Measurements from ENCODE around the gene CCDC188. TPM values are rescaled to one million over a fixed set of nuclear protein-coding genes. Genes with fewer than 3 reads are reported as not detected.
A peak's percentile ranks its signal among the peaks of the same experiment; 100 is the strongest.

Gene CCDC188
- total and polyA plus RNA-seq, 8 donors = 0.10 to 40.8 (median 0.76) TPM; not detected in 1

DNA sequence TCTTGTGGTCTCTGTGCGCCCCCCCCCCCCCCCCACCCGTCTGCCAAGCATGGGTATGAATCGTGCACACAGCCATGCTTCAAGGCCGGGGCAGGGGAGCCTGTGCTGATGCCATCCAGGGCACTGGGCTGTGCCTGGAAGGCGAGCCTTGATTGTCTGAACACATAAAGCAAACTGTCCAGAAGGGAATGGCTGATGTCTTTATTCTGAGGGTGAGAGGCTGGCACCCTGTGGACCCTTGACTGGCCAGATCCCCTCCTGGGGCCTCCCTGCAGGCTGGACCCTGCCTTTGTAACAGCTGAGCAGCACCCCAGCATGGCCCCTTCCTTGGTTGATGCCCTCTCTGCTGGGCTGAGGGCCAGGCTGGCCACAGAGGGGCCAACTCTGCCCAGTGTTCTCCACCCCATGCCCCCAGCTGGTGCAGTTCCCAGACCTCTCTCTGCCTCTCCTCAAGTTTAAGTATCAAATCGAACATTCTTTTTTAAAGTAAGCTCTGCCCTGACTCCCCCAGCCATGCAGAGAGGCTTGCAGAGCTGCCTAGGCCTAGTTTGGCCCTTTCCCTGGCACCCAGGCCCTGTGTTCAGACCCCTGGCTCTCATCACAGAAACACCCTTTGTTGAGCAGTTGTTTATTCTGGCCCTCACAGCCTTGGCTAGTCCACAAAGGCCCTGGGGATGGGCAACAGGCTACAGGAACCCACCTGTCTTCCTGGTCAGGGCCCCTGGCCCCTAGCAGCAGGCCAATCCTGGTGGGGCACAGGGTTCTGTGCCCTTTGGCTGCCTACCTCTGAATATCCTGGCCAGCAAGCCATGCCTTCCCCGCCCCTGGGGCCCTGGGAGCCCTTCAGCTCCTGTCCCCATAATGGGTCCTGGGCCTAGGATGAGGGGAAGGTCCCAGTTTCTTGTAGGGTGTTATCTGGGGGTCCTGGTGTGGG lies 38.9 kb downstream of the CCDC188 start:
- H3K9me3 ChIP-seq = no peaks in the 10 kb centered on the region
- TF ChIP-seq POLR2AphosphoS5 (IDR thresholded peaks at IDR 0.05) = no peak
- no peak overlapping the region for H3K4me3 ChIP-seq
- peaks cover 74 to 91% (median 89%) of the 10 kb centered on the region in 4 donors for H3K36me3 ChIP-seq
- peak overlapping the region in 2 of 5 donors; percentile 13 to 42 for H3K27ac ChIP-seq
- intact Hi-C loops (cut with DNase I; ENCODE audit: low total_unique reads) = no loop called here
- no peaks in the 10 kb centered on the region for H3K27me3 ChIP-seq
- peaks cover 11 to 45% (median 35%) of the 10 kb centered on the region in 4 donors for H3K4me1 ChIP-seq
- 68 to 79% (median 70%) methylated on average over 2 to 7 of the region's 7 CpGs for WGBS, 5 donors
- no peak for DNase-seq

DNA sequence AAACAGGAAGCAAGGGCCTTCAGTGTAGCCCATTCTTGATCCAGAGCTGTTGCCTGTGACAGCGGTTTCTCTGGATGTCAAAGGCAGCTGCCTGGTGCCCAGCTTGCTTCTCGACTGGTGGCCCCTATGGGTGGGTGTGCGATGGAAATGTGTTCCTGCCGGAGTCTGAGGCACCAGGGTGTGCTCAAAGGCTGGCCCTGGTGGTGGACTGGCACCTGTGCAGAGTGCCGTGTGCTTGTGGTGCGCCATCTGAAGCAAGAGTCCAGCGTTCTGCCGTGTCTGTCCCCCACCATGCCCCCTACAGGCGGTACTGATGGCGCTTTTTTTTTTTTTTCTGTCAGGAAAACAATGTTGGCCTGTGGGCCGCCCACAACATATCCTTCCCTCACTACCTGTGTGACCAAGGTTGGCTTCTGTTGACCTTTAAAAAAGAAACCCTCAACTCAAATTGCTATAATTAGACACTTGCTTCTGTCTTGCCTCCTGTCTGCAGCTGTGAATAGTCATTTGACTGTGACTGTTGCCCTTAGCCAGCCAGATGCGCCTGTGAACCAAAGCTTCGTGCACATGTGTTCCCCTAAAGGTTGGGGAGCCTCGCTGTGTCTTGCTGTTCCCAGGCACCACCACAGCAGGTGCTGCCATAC lies 39.7 kb downstream of the CCDC188 start:
- peaks cover 82 to 99% (median 96%) of the 10 kb centered on the region in 4 donors for H3K36me3 ChIP-seq
- no peak for DNase-seq
- intact Hi-C loops (cut with DNase I; ENCODE audit: low total_unique reads) = no loop called here

DNA sequence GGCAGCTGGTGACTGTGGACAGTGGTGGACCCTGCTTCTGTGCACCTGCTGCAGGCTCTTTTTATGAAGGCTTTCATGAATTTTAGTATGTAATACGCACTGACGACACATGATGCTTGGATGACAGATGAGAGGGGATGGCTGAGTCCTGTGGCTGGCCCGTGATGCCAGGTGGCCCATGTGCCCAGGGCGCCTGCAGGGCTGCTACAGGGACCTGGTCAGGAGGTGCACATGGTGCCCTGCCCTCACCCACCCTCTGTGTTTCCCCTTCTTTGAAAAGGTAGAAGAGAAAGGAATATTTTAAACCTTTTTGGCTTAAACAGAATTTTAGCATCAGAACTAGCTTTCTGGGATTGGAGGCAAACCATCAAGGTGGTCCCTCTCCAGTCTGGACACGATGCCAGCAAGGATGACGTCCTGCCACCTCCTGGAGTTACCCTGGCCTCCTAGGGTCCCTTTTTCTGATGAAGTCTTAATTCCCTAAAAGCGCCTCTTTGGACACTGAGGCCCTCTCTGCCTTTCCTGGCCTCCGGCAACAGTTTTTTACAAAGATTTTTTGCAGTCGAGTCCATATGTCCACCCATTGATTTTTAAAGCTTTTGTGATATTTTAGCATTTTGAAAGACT lies 40.4 kb downstream of the CCDC188 start:
- no peak for DNase-seq
- Histone ChIP-seq H3K36me3 (peaks cover 89 to 100% (median 100%) of the 10 kb centered on the region in 4 donors), H3K4me1 (peaks cover under 1 to 30% (median 23%) of the 10 kb centered on the region in 4 donors), H3K27ac (no peak overlapping the region), H3K27me3 (no peaks in the 10 kb centered on the region), H3K9me3 (no peaks in the 10 kb centered on the region), H3K4me3 (no peak overlapping the region)
- TF ChIP-seq EP300 (IDR thresholded peaks at IDR 0.05) = no peak
- no peak for TF ChIP-seq POLR2A (IDR thresholded peaks at IDR 0.05)
- no peak for TF ChIP-seq POLR2AphosphoS5 (IDR thresholded peaks at IDR 0.05)
- TF ChIP-seq, protein P1, sequence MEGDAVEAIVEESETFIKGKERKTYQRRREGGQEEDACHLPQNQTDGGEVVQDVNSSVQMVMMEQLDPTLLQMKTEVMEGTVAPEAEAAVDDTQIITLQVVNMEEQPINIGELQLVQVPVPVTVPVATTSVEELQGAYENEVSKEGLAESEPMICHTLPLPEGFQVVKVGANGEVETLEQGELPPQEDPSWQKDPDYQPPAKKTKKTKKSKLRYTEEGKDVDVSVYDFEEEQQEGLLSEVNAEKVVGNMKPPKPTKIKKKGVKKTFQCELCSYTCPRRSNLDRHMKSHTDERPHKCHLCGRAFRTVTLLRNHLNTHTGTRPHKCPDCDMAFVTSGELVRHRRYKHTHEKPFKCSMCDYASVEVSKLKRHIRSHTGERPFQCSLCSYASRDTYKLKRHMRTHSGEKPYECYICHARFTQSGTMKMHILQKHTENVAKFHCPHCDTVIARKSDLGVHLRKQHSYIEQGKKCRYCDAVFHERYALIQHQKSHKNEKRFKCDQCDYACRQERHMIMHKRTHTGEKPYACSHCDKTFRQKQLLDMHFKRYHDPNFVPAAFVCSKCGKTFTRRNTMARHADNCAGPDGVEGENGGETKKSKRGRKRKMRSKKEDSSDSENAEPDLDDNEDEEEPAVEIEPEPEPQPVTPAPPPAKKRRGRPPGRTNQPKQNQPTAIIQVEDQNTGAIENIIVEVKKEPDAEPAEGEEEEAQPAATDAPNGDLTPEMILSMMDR (IDR thresholded peaks at IDR 0.05) = no peak
- whole genome bisulfite sequencing, 5 donors = 84 to 91% (median 88%) methylated on average over 9 of the region's 9 CpGs
- intact Hi-C loops (cut with DNase I; ENCODE audit: low total_unique reads) = no loop called here

More for the DNA sequence above, 39.7 kb downstream of the CCDC188 start:
- no peak overlapping the region for H3K4me3 ChIP-seq
- peak overlapping the region in 1 of 5 donors; percentile 42 for H3K27ac ChIP-seq
- peaks cover 8 to 37% (median 30%) of the 10 kb centered on the region in 4 donors for H3K4me1 ChIP-seq
- TF ChIP-seq EP300 (IDR thresholded peaks at IDR 0.05) (no peak), POLR2AphosphoS5 (IDR thresholded peaks at IDR 0.05) (no peak), POLR2A (IDR thresholded peaks at IDR 0.05) (no peak)
- TF ChIP-seq, protein P1 (IDR thresholded peaks at IDR 0.05) = peak in 3 of 7 experiments; percentile 23 to 31 (median 27)
- WGBS, 5 donors = 53 to 61% (median 60%) methylated on average over 13 to 14 of the region's 14 CpGs
- H3K9me3 ChIP-seq = no peaks in the 10 kb centered on the region
- H3K27me3 ChIP-seq = no peaks in the 10 kb centered on the region

DNA sequence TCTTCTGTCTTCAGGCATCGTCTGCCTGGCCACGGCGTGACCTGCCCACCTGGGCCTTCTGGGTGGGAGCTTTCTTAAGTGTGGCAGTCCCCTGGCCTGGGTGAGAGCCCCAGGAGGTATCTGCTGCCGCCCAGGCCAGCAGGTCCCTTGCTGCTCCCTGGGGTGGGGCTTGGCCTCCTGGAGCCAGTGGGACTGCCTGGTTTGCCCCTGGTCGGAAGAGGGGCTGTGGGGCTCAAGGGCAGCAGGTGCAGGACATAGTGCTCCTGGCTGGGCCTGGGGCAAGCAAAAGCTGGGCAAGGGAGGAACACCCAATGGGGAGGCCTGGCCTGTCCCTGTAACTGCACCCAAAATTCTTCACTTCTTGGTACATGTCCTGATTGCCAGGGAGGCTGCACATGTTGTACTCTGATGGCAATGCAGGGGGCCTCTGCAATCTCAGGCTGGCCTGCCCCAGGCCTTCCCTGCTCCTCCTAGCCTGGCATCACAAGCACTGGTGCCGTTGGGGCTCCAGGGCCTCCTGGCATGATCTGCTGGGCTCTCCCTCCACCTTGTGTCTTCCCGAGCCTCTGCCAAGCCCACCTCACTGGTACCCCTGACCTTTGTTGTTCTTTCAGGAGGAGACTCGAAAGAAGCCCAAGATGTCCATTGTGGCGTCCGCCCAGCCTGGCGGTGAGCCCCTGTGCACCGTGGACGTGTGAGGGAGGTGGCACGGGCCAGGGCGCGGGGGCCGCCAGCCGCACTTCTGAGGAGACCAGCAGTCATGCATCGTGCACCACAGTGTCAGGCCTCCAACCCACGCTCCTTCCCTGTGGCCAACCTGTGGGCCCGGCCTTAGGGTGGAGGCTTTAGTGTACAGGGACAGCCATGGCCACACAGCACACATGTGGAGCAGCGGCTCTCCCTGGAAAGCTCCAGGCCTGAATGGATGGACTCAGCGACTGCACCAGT lies 41.2 kb downstream of the CCDC188 start:
- TF ChIP-seq EP300 (IDR thresholded peaks at IDR 0.05) (no peak), POLR2A (IDR thresholded peaks at IDR 0.05) (no peak), POLR2AphosphoS5 (IDR thresholded peaks at IDR 0.05) (no peak)
- TF ChIP-seq, protein P1 (IDR thresholded peaks at IDR 0.05) = no peak
- Histone ChIP-seq H3K27ac (no peak overlapping the region), H3K36me3 (peaks cover 89 to 100% (median 100%) of the 10 kb centered on the region in 4 donors), H3K27me3 (no peaks in the 10 kb centered on the region), H3K9me3 (no peaks in the 10 kb centered on the region), H3K4me3 (no peak overlapping the region), H3K4me1 (peaks cover 0 to 23% (median 15%) of the 10 kb centered on the region in 4 donors)
- 82 to 90% (median 84%) methylated on average over 17 to 23 of the region's 23 CpGs for WGBS, 5 donors
- intact Hi-C loops (cut with DNase I; ENCODE audit: low total_unique reads) = no loop called here
- no peak for DNase-seq
